Stomach (tissue), 9 donors: ENCODE data around the gene PGRMC1. TPM values are rescaled to one million over a fixed set of nuclear protein-coding genes. Genes with fewer than 3 reads are reported as not detected.

Experiments used
- DNase-seq, 2 donors: peaks; one replicate each; pipeline versions ENCODE4 v3.0.0 to v3.0.0-alpha.2; 2013 to 2019
- H3K27ac ChIP-seq, 5 donors: fragments of 200-600 bp in 4 of 5; sonication (generic) in 4 of 5; one replicate each; pipeline ENCODE4 v1.5.1; 2013 to 2019; ENCODE audit warnings: mild to moderate bottlenecking in 1 of 5, moderate library complexity in 1 of 5
- H3K27me3 ChIP-seq, 3 donors: fragments of 200-600 bp; sonication (generic); one replicate each; pipeline ENCODE4 v1.5.1; 2017 to 2019; ENCODE audit warnings: mixed run types in 1 of 3
- H3K36me3 ChIP-seq, 4 donors: fragments of 200-600 bp; sonication (generic); 1 replicate in 3 of 4; 2 replicates in 1 of 4; pipeline ENCODE4 v1.5.1; 2016 to 2019
- H3K4me1 ChIP-seq, 4 donors: fragments of 200-600 bp; sonication (generic); one replicate each; pipeline ENCODE4 v1.5.1; 2016 to 2019
- H3K4me3 ChIP-seq, 4 donors: fragments of 200-600 bp; sonication (generic) in 3 of 4; one replicate each; pipeline ENCODE4 v1.5.1; 2016 to 2019; ENCODE audit warnings: mild to moderate bottlenecking in 1 of 4
- H3K9me3 ChIP-seq, 4 donors: fragments of 200-600 bp; sonication (generic); one replicate each; pipeline ENCODE4 v1.5.1; 2016 to 2019
- CTCF ChIP-seq, 7 experiments: fragments of 450-650 bp in 4 of 7; fragments of 200-600 bp in 3 of 7; sonication (generic) in 3 of 7; IDR thresholded peaks; one replicate each; pipeline ENCODE4 v1.5.1; 2016 to 2019; ENCODE audit warnings: antibody characterized with exemption in 7 of 7, control low read depth in 2 of 7, mild to moderate bottlenecking in 1 of 7
- EP300 ChIP-seq: sonication (generic); formaldehyde crosslinking; IDR thresholded peaks from one replicate; pipeline ENCODE4 v1.6.1; 2017; ENCODE audit warnings: antibody characterized with exemption
- POLR2A ChIP-seq, 4 donors: fragments of 450-650 bp; IDR thresholded peaks; one replicate each; pipeline ENCODE4 v1.6.1; 2016; ENCODE audit warnings: antibody characterized with exemption in 4 of 4, control low read depth in 2 of 4, mild to moderate bottlenecking in 1 of 4, moderate library complexity in 1 of 4
- POLR2AphosphoS5 ChIP-seq, 3 donors: sonication (generic); formaldehyde crosslinking; IDR thresholded peaks; one replicate each; pipeline ENCODE4 v1.6.1; 2016; ENCODE audit warnings: antibody characterized with exemption in 3 of 3
- WGBS, 5 donors: extraction: QIAGEN DNeasy Blood & Tissue Kit in 3 of 5; methylation state at CpG; one replicate each; pipeline versions ENCODE4 v1.1.5 to v1.1.7; 2013 to 2018; 5-methylcytosine and 5-hydroxymethylcytosine counted together
- intact Hi-C: fragments of 100-400 bp; cut with DNase I; formaldehyde crosslinking; loops from one replicate; pipeline ENCODE4 v1.15.1; 2023; ENCODE audit warnings: low total_unique reads
- polyA plus RNA-seq, 3 donors: library from polyadenylated mRNA; stranded (reverse); fragments of 200-250 nt; gene quantifications; one replicate each; pipeline ENCODE4 v1.2.3, GENCODE V29; 2013
- total RNA-seq, 5 donors: library from RNA; depleted of rRNA; stranded (reverse); fragments of >200 nt; gene quantifications; one replicate each; pipeline versions ENCODE4 v1.1.0 to v1.2.3, GENCODE V29; 2014 to 2016
- donor health status: healthy with polysubstance abuse.
- donor health status: Bipolar disorder and iron deficiency.
- donor health status: healthy.

Gene PGRMC1
- total and polyA plus RNA-seq, 8 donors = 9.8 to 198 (median 48.6) TPM

GRCh38 chrX:119226446-119226845, 9.6 kb upstream of the PGRMC1 start:
- Histone ChIP-seq H3K36me3 (no peaks in the 10 kb centered on the region), H3K27me3 (no peaks in the 10 kb centered on the region), H3K9me3 (no peaks in the 10 kb centered on the region), H3K4me3 (no peak overlapping the region), H3K27ac (no peak overlapping the region), H3K4me1 (no peaks in the 10 kb centered on the region)
- no peak for TF ChIP-seq EP300
- TF ChIP-seq CTCF (IDR thresholded peaks at IDR 0.05) = no peak
- TF ChIP-seq POLR2A (IDR thresholded peaks at IDR 0.05) = no peak
- no peak for TF ChIP-seq POLR2AphosphoS5 (IDR thresholded peaks at IDR 0.05)
- DNase-seq = peak in 1 of 2 donors; percentile 69
- WGBS, 5 donors = 26 to 41% (median 30%) methylated on average over 3 of the region's 3 CpGs
- intact Hi-C loops = no loop called here

- no peaks in the 10 kb centered on the region for H3K36me3 ChIP-seq
- 62 to 86% (median 74%) methylated on average over 6 of the region's 6 CpGs for WGBS, 5 donors
- intact Hi-C loops = no loop called here
- H3K9me3 ChIP-seq = no peaks in the 10 kb centered on the region
- no peak overlapping the region for H3K4me3 ChIP-seq
- no peak overlapping the region for H3K27ac ChIP-seq
- TF ChIP-seq CTCF (IDR thresholded peaks at IDR 0.05) = no peak
- TF ChIP-seq POLR2AphosphoS5 (IDR thresholded peaks at IDR 0.05) = no peak
- no peak for TF ChIP-seq POLR2A (IDR thresholded peaks at IDR 0.05)
- no peak for TF ChIP-seq EP300
- no peaks in the 10 kb centered on the region for H3K27me3 ChIP-seq
- peak in 1 of 2 donors; percentile 36 for DNase-seq
- H3K4me1 ChIP-seq = no peaks in the 10 kb centered on the region
These were observed 7.4 kb upstream of the PGRMC1 start for GRCh38 chrX:119228512-119229252.

GRCh38 chrX:119229253-119229615, 6.9 kb upstream of the PGRMC1 start:
- H3K27ac ChIP-seq = no peak overlapping the region
- no peaks in the 10 kb centered on the region for H3K36me3 ChIP-seq
- intact Hi-C loops = no loop called here
- TF ChIP-seq CTCF (IDR thresholded peaks at IDR 0.05) = no peak
- no peak for TF ChIP-seq POLR2AphosphoS5 (IDR thresholded peaks at IDR 0.05)
- TF ChIP-seq EP300 = no peak
- TF ChIP-seq POLR2A (IDR thresholded peaks at IDR 0.05) = no peak
- H3K4me3 ChIP-seq = no peak overlapping the region
- no peaks in the 10 kb centered on the region for H3K4me1 ChIP-seq
- no peak for DNase-seq
- no peaks in the 10 kb centered on the region for H3K27me3 ChIP-seq
- no peaks in the 10 kb centered on the region for H3K9me3 ChIP-seq

GRCh38 chrX:119230850-119231249, 5.2 kb upstream of the PGRMC1 start:
- Histone ChIP-seq H3K27me3 (peaks cover 0 to 5% (median 0%) of the 10 kb centered on the region in 3 donors), H3K4me3 (no peak overlapping the region), H3K9me3 (no peaks in the 10 kb centered on the region), H3K4me1 (peaks cover 0 to 5% (median 0%) of the 10 kb centered on the region in 4 donors), H3K36me3 (no peaks in the 10 kb centered on the region), H3K27ac (no peak overlapping the region)
- intact Hi-C loops = no loop called here
- DNase-seq = no peak
- TF ChIP-seq POLR2A (IDR thresholded peaks at IDR 0.05) (no peak), EP300 (no peak), CTCF (IDR thresholded peaks at IDR 0.05) (no peak), POLR2AphosphoS5 (IDR thresholded peaks at IDR 0.05) (no peak)
- WGBS, 5 donors = 70 to 100% (median 92%) methylated on average over 2 of the region's 2 CpGs
